ENCODE data around the gene STRIP2. TPM values are rescaled to one million over a fixed set of nuclear protein-coding genes. Genes with fewer than 3 reads are reported as not detected.

The STRIP2 gene
- total and polyA plus RNA-seq, 2 of the 13 experiments (the other 11 are each of a cell fraction or from before 2014, with no cell fraction given), result 3.9 to 8.2 TPM

DNA sequence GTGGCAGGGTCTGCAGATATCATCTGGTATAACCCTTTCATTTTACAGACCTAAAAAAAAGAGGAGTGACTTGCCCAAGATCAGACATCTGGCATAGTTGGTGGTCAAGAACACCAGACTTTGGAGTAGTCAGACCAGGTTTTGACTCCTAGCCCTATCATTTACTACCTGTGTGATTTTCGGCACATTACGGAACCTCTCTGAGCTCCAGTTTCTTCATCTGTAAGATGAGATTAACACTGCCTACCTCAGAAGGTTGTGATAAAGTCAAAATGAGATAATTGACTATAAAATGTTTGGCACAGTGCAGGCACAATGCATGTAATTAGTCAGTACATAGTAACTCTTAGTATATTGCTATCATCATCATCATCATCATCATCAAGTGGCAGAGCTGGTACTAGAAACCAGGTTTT lies 1.2 kb downstream of the STRIP2 start:
- 100% methylated on average over 2 of the region's 2 CpGs for WGBS (ENCODE audit: low lambda C conversion rate)
- ChIA-PET POLR2A (no interaction called here), CTCF (ENCODE audit: low intra/inter-chr PET ratio, low total read pairs) (no interaction called here)
- H3K4me2 ChIP-seq (ENCODE audit: low read depth, low read length), result peak overlapping the region; percentile 98
- BruUV-seq (replicated peaks), result no TSS peak
- TF ChIP-seq ZBTB20 (CRISPR knock-in tag; IDR thresholded peaks at IDR 0.05; ENCODE audit: borderline replicate concordance, low read depth) (no peak), ZNF282 (IDR thresholded peaks at IDR 0.05; ENCODE audit: partially characterized antibody) (no peak), FOXA3 (CRISPR knock-in tag; IDR thresholded peaks at IDR 0.05) (no peak), FOXO1 (CRISPR knock-in tag; IDR thresholded peaks at IDR 0.05) (no peak), IKZF4 (CRISPR knock-in tag; IDR thresholded peaks at IDR 0.05; ENCODE audit: borderline replicate concordance, low read depth, not compliant biosample characterization) (no peak), JARID2 (CRISPR knock-in tag; IDR thresholded peaks at IDR 0.05; ENCODE audit: insufficient replicate concordance) (no peak), NR2F6 (IDR thresholded peaks at IDR 0.05) (no peak), NR2F6 (CRISPR knock-in tag; IDR thresholded peaks at IDR 0.05) (no peak), ZSCAN9 (CRISPR knock-in tag; IDR thresholded peaks at IDR 0.05; ENCODE audit: borderline replicate concordance) (no peak), STAG1 (CRISPR knock-in tag; IDR thresholded peaks at IDR 0.05) (no peak), ZNF441 (CRISPR knock-in tag; IDR thresholded peaks at IDR 0.05; ENCODE audit: borderline replicate concordance) (no peak), MAFK (conservative IDR thresholded peaks at IDR 0.05 in 1 of 2, IDR thresholded peaks at IDR 0.05 in 1 of 2; ENCODE audit: low read length in 2 of 2) (no peak), SNRNP70 (IDR thresholded peaks at IDR 0.05; ENCODE audit: low read depth, low read length) (no peak)
- TF ChIP-seq, protein P1, sequence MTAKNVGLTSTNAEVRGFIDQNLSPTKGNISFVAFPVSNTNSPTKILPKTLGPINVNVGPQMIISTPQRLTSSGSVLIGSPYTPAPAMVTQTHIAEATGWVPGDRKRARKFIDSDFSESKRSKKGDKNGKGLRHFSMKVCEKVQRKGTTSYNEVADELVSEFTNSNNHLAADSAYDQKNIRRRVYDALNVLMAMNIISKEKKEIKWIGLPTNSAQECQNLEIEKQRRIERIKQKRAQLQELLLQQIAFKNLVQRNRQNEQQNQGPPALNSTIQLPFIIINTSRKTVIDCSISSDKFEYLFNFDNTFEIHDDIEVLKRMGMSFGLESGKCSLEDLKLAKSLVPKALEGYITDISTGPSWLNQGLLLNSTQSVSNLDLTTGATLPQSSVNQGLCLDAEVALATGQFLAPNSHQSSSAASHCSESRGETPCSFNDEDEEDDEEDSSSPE (CRISPR knock-in tag; IDR thresholded peaks at IDR 0.05), result no peak
- TF ChIP-seq, protein P2, sequence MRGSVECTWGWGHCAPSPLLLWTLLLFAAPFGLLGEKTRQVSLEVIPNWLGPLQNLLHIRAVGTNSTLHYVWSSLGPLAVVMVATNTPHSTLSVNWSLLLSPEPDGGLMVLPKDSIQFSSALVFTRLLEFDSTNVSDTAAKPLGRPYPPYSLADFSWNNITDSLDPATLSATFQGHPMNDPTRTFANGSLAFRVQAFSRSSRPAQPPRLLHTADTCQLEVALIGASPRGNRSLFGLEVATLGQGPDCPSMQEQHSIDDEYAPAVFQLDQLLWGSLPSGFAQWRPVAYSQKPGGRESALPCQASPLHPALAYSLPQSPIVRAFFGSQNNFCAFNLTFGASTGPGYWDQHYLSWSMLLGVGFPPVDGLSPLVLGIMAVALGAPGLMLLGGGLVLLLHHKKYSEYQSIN (CRISPR knock-in tag; IDR thresholded peaks at IDR 0.05; ENCODE audit: borderline replicate concordance), result no peak
- TF ChIP-seq, protein P3, sequence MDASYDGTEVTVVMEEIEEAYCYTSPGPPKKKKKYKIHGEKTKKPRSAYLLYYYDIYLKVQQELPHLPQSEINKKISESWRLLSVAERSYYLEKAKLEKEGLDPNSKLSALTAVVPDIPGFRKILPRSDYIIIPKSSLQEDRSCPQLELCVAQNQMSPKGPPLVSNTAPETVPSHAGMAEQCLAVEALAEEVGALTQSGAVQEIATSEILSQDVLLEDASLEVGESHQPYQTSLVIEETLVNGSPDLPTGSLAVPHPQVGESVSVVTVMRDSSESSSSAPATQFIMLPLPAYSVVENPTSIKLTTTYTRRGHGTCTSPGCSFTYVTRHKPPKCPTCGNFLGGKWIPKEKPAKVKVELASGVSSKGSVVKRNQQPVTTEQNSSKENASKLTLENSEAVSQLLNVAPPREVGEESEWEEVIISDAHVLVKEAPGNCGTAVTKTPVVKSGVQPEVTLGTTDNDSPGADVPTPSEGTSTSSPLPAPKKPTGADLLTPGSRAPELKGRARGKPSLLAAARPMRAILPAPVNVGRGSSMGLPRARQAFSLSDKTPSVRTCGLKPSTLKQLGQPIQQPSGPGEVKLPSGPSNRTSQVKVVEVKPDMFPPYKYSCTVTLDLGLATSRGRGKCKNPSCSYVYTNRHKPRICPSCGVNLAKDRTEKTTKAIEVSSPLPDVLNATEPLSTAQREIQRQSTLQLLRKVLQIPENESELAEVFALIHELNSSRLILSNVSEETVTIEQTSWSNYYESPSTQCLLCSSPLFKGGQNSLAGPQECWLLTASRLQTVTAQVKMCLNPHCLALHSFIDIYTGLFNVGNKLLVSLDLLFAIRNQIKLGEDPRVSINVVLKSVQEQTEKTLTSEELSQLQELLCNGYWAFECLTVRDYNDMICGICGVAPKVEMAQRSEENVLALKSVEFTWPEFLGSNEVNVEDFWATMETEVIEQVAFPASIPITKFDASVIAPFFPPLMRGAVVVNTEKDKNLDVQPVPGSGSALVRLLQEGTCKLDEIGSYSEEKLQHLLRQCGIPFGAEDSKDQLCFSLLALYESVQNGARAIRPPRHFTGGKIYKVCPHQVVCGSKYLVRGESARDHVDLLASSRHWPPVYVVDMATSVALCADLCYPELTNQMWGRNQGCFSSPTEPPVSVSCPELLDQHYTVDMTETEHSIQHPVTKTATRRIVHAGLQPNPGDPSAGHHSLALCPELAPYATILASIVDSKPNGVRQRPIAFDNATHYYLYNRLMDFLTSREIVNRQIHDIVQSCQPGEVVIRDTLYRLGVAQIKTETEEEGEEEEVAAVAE (CRISPR knock-in tag; IDR thresholded peaks at IDR 0.05; ENCODE audit: borderline replicate concordance), result no peak
- TF ChIP-seq, protein P4, sequence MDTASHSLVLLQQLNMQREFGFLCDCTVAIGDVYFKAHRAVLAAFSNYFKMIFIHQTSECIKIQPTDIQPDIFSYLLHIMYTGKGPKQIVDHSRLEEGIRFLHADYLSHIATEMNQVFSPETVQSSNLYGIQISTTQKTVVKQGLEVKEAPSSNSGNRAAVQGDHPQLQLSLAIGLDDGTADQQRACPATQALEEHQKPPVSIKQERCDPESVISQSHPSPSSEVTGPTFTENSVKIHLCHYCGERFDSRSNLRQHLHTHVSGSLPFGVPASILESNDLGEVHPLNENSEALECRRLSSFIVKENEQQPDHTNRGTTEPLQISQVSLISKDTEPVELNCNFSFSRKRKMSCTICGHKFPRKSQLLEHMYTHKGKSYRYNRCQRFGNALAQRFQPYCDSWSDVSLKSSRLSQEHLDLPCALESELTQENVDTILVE (CRISPR knock-in tag; IDR thresholded peaks at IDR 0.05), result no peak
- in situ Hi-C loops (cut with HindIII; ENCODE audit: extremely low pct_ligation_motif_present, low pct_unique_long_range_greater_than_20kb), result no loop called here
- H3K79me2 ChIP-seq (ENCODE audit: insufficient read depth, low read length), result no peaks in the 10 kb centered on the region
- peaks cover 25% of the 10 kb centered on the region for H3K4me1 ChIP-seq (ENCODE audit: insufficient read depth, low read length)
- H3K9ac ChIP-seq (ENCODE audit: insufficient read depth, low read depth, low read length), result peak overlapping the region; percentile 76; the same call in 1 of the 2 replicates
- no peaks in the 10 kb centered on the region for H3K9me3 ChIP-seq (ENCODE audit: low read length)
- H3K27ac ChIP-seq (ENCODE audit: extremely low read length, insufficient read depth, low read length), result no peak overlapping the region
- DNase-seq (ENCODE audit: low spot score), result no peak
- FAIRE-seq, result no peak
- H3K27me3 ChIP-seq (ENCODE audit: control insufficient read depth in 1 of 2, insufficient read depth in 2 of 2, low read length in 2 of 2), result no peaks in the 10 kb centered on the region
- intact Hi-C loops (cut with micrococcal nuclease; ENCODE audit: unreplicated experiment), result no loop called here
- H2AFZ ChIP-seq (ENCODE audit: low read length), result no peak overlapping the region
- peak overlapping the region; percentile 68 to 87 (median 75) for H3K4me3 ChIP-seq (replicated peaks in 1 of 3; ENCODE audit: insufficient read depth in 1 of 3, low read depth in 2 of 3, low read length in 3 of 3)
- ATAC-seq, result no peak
- H3K36me3 ChIP-seq (replicated peaks in 1 of 2; ENCODE audit: control insufficient read depth in 1 of 2, insufficient read depth in 2 of 2, low read length in 2 of 2), result no peaks in the 10 kb centered on the region
- no peaks in the 10 kb centered on the region for H4K20me1 ChIP-seq (ENCODE audit: insufficient read depth, low read length)
